ENCODE data around the gene SMPD3.

Gene SMPD3

GRCh38 chr16:68382296-68382718 is 66.0 kb downstream of the SMPD3 start:
- no peak for DNase-seq (ENCODE audit: low read depth in 2 of 2)

GRCh38 chr16:68381363-68381724 is 67.0 kb downstream of the SMPD3 start:
- no peak for DNase-seq (ENCODE audit: low read depth in 2 of 2)

GRCh38 chr16:68380676-68381362 is 67.5 kb downstream of the SMPD3 start:
- no peak for DNase-seq (ENCODE audit: low read depth in 2 of 2)

GRCh38 chr16:68380348-68380670 is 68.0 kb downstream of the SMPD3 start:
- no peak for DNase-seq (ENCODE audit: low read depth in 2 of 2)

DNA sequence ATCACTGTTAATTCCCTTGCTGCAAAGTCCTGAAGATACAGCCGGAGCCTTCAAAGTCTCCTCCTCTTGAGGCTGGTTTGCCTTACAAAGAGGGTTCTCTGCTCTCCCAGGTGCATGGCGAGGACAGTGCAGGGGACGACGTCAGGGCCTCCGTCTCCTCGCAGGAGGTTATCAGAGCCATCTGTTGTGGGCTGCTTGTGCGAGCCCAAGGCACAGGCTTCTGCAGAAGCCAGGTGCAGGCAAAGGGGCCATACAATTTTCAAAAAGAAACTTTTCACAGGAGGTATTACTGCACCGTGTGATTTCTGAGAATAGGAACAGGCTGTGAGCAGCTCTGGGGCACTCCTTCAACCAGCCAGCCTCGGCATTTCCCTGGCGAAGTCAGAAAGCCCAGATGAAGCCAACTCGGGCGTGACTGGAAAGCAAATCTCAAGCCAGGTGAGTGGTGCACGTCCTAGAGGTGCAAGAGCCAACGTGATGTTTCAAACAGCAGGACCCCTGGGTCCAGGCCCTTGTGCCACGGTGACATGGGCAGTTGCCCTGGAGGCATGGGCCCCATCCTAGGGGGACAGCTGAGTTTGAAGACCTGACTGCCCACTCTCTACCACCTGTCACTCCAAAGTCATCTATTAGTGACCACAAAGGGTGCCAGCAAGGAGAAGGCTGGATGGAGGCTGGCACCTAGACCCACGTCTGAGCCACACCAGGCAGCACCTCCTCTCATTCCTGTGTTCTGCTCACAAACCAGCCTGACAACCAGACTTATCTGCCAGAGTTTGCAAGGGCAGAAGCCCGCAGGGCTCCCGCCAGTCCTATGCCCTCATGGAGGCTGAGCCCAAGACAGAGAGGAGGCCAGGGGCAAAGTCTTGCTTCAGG is 68.6 kb downstream of the SMPD3 start:
- no peak for DNase-seq (ENCODE audit: low read depth in 2 of 2)

DNA sequence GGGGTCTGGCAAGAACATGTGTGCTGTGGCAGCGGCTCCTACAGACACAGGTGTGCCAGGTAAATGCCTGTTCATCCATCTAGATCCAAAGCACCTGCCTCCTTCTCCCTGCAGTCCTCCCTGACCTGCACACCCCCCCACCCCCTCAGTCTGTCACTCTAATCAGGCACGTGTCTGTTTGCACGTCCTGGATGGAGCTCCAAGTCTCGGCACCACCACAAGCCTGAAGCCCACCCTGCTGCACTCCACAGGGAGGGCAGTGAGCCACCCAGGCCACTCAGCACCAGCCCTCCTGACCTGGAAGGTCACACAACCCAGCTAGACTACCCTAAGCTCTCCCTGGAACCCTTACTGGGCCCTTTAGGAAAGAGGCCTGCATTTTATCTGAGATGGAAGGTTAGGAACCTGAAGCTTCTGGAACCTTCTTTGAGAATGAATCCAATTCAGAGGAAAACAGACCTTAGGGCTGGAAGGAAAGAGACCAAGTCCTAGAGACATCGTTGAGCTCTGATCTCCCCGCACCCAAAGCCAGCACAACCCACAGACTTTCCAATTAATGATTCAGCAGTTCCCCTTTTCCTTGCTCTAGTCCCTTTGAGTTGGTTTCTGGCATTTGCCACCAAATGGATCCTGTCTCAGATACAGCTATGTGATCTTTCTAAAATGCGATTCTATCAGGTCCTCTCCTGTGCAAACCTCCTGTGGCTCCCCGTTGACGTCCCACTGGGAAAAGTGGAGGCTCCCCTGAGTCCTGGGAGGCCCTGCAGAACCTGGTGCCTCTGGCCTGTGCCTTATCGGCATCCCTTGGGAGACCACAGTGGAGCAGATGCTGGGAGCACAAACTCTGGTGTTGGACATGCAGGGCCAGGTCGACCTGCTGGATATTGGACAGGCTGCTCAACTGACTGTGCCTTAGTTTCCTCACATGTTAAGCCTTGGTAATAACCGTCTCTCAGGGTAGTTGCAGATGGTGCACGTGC is 69.6 kb downstream of the SMPD3 start:
- no peak for DNase-seq (ENCODE audit: low read depth in 2 of 2)

DNA sequence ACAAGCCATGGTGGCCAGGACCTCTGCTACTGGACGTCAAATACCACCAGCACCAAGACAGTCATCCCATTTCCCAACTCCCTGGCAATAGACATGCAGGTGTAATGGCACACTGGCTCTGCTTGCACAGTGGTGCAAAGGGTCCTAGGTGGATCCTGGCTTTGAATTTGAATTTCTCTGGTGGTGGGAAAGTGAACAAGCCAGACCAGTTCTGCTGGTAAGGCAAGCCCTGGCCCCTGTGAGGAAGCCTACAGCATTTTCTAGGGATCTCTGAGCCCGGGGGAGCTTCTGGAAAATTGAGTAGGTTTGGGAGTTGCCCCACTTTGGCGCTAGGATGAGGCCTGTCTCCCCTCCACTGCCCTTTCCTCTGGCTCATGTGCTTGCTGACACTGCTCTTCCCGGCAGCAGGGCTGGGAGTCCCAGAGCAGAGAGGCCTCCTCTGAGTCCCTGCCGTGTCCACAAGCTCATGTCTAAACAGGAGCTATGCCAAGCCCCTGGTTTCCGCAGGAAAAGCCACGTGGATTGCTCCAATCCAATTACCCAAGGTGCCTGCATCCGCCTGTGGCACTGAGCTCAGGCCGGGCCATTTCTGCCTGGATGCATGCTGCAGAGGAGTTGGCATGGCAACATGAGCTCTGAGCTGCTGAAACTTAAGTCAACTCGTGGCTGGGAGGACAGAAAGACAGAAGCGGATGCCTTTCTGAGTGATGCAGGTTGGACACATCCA is 70.5 kb downstream of the SMPD3 start:
- no peak for DNase-seq (ENCODE audit: low read depth in 2 of 2)

DNA sequence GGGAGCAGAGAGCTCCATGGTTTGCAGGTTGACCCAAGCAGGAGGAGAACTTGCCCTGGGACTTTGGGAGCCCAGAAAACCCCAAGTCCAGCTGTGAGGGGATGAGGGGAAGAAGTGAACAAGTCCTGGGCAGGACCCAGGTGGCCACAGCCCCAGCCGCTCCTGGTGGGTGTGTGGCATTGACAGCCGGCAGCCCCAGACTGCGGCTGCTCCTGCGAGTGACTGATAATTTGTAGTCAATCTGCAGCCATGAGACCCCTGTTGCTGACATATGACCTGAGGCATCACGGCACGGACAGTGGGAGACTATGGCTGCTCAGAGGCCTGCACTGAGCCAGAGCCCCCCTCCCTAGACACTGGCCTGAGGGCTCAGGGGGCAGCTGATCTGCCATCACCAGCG is 71.1 kb downstream of the SMPD3 start:
- DNase-seq (ENCODE audit: low read depth in 2 of 2), result no peak

DNA sequence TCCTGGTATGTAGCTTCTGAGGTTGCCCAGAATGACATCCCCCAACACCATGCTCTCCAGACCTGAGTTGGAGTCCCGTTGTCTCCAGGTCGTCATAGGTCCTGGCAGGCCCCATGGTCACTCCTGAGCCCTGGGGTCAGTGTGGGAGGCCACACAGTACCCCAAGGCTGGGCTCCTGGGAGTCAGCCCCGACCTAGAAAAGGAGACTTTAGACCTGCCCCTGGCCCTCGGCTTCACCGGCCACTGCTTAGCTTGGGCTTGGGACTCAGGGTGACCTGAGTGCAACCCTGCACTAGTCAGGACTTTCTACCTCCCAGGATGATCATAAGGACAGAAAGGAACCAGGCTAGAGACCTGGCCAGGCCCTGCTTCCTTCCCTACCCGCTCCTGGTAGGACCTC is 71.7 kb downstream of the SMPD3 start:
- DNase-seq (ENCODE audit: low read depth in 2 of 2), result no peak

GRCh38 chr16:68375801-68376536 is 72.3 kb downstream of the SMPD3 start:
- no peak for DNase-seq (ENCODE audit: low read depth in 2 of 2)

GRCh38 chr16:68374961-68375660 is 73.2 kb downstream of the SMPD3 start:
- DNase-seq (ENCODE audit: low read depth in 2 of 2), result no peak

DNA sequence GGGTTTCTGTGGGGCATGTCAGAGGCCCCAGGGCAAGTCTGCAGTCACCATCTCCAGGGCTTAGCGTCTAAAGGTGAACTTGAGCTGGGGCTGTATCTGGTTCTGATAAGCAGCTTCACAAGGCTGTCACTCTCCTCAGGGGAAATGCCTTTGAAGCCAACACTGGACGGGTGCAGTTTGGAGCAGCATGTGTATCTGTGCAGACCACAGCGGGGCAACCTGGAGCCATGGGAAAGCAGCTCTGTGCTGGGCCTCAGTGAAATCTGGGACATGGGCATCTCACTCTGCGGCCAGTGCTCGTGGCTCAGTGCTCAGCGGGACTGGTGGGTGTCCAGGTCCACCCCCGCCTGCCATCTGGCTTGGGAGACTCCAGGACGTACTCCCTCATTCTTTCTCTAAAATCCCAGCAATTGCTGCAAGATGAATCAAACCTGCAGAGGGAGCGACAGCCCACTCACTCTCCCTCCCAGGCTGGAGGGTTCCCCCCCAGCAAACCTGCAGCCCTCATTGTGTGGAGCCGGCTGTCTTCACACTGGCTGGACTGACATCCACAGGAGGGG is 74.0 kb downstream of the SMPD3 start:
- no peak for DNase-seq (ENCODE audit: low read depth in 2 of 2)

- DNase-seq (ENCODE audit: low read depth in 2 of 2), result no peak
Measured at GRCh38 chr16:68373528-68374245, 74.6 kb downstream of the SMPD3 start.

- DNase-seq (ENCODE audit: low read depth in 2 of 2), result no peak
Measured at GRCh38 chr16:68372806-68373205, 75.5 kb downstream of the SMPD3 start.

- no peak for DNase-seq (ENCODE audit: low read depth in 2 of 2)
Measured at GRCh38 chr16:68372381-68372720, 76.0 kb downstream of the SMPD3 start.

GRCh38 chr16:68371706-68372380 is 76.5 kb downstream of the SMPD3 start:
- no peak for DNase-seq (ENCODE audit: low read depth in 2 of 2)

DNA sequence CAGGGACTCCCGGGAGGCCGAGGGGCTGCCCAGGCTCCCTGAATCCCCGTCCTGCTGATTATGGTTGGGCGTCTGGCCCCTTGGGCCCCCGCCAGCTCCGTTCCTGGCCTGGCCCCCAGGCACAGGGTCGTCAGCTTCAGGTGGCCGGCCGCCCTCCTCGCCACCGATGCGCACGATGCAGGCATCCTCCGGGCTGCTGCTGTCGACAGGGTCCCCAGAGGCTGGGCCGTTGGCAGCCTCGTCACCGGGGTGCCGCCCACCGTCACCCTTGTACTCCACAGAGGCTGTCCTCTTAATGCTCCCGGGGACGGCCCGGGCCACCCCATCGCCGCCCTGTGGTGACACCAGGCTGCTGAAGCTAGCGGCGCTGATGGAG is 77.0 kb downstream of the SMPD3 start:
- DNase-seq (ENCODE audit: low read depth in 2 of 2), result no peak

DNA sequence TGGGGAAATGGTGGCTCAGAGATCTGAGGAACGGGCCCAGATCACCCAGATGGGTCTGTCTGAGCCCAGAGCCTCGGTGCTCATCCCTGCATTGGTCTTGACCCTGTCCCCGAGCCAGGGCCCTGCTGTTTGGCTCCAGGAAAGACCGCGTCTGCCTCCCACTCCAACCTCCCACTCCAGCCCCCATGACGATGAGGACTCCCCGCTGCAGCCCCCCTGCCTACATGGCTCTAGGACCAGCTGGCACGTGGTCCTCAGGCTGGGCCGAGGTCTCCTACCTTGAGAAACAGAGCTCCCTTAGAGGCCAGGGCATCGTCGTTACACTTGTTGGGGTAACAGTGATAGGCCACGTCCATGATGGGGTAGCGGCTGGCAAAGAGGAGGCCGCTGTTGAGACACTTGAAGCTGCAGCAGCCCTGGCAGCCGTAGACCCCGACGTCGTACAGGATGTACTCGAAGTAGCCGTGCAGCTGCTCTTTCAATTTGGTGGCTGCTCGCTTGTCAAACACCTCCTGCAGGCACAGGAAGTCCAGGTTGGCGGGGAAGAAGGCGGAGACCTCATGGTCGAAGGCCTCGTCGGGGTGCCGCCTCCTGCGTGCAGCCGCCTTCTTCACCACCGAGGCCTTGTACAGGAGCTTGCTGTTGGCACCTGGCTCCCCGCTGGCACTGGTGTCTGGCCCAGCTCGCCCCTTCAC is 77.6 kb downstream of the SMPD3 start:
- peak; percentile 15 to 19 for DNase-seq (ENCODE audit: low read depth in 2 of 2)
